HCT116 (cell line): ENCODE data around the gene OTUD3. TPM values are rescaled to one million over a fixed set of nuclear protein-coding genes. Genes with fewer than 3 reads are reported as not detected.

ENCODE experiments used
- ATAC-seq: fragments of 200-7000 bp; cut with Tn5 transposase; 2 replicates; pipeline ENCODE4 v1.9.1; 2020; ENCODE audit warnings: mild to moderate bottlenecking, moderate library complexity
- BruUV-seq: library from RNA; stranded (reverse); fragments of 400-500 nt; replicated peaks from 2 replicates; lab custom pipeline; 2021; lab: Mats Ljungman, UMichigan
- CTCF ChIA-PET: fragments of 300-600 bp; sonication (Branson Sonifier 250); formaldehyde crosslinking; loops from one replicate; lab custom pipeline; 2021; ENCODE audit warnings: antibody characterized with exemption; lab: Charles Lee
- POLR2A ChIA-PET: fragments of 300-600, 350-600 bp; sonication (Branson Sonifier 250); formaldehyde crosslinking; loops from one replicate; lab custom pipeline; 2021; ENCODE audit warnings: antibody characterized with exemption; lab: Charles Lee
- RAD21 ChIA-PET, 2 experiments: fragments of 300-600 bp; sonication (Branson Sonifier 250); formaldehyde crosslinking; loops; one replicate each; lab custom pipeline; 2023; ENCODE audit warnings: low total read pairs in 2 of 2; ENCODE audit not compliant: uncharacterized antibody in 2 of 2, unreplicated experiment in 2 of 2, low non-redundant PET in 1 of 2; lab: Charles Lee
- DNase-seq: peaks from one replicate; pipeline ENCODE4 v3.0.0-alpha.2; 2010; ENCODE audit warnings: low read depth, low spot score
- H2AFZ ChIP-seq: fragments of 200-600 bp; shearing (Covaris generic), sonication (generic); 2 replicates; pipeline ENCODE4 v1.6.1; 2017; ENCODE audit warnings: low read depth, mixed run types, mixed read lengths, antibody characterized with exemption, low read length; ENCODE audit not compliant: poor library complexity, severe bottlenecking
- H3K27ac ChIP-seq: 2 replicates; pipeline ENCODE4 v1.5.1; 2012; ENCODE audit warnings: low read depth, low read length
- H3K27me3 ChIP-seq: fragments of 200-600 bp; sonication (generic); 2 replicates; pipeline ENCODE4 v1.6.1; 2016; ENCODE audit warnings: mixed run types, low read length, mixed read lengths; ENCODE audit not compliant: insufficient read depth
- H3K36me3 ChIP-seq, 2 experiments: fragments of 200-500 bp in 1 of 2; fragments of 200-600 bp in 1 of 2; sonication (Bioruptor generic) in 1 of 2; sonication (generic) in 1 of 2; 2 replicates each; pipeline versions ENCODE4 v1.5.1 to v1.6.1; 2014 to 2016; ENCODE audit warnings: low read length in 2 of 2, inconsistent platforms in 1 of 2, mixed read lengths in 1 of 2, mixed run types in 1 of 2; ENCODE audit not compliant: insufficient read depth in 2 of 2, control insufficient read depth in 1 of 2
- H3K4me1 ChIP-seq, 2 experiments: fragments of 200-600 bp in 1 of 2; sonication (generic) in 1 of 2; 2 replicates each; pipeline versions ENCODE4 v1.5.1 to v1.6.1; 2012 to 2017; ENCODE audit warnings: low read length in 2 of 2, inconsistent platforms in 1 of 2, mild to moderate bottlenecking in 1 of 2, mixed read lengths in 1 of 2, mixed run types in 1 of 2, moderate library complexity in 1 of 2; ENCODE audit not compliant: insufficient read depth in 2 of 2, control insufficient read depth in 1 of 2
- H3K4me2 ChIP-seq: fragments of 200-600 bp; sonication (generic); 2 replicates; pipeline ENCODE4 v1.6.1; 2017; ENCODE audit warnings: mixed run types, low read length, mixed read lengths
- H3K4me3 ChIP-seq, 2 experiments: fragments of 200-600 bp in 1 of 2; sonication (generic) in 1 of 2; replicated peaks in 1 of 2; 2 replicates each; pipeline ENCODE4 v1.5.1; 2011 to 2016; ENCODE audit warnings: low read length in 2 of 2, control low read depth in 1 of 2, low read depth in 1 of 2, mild to moderate bottlenecking in 1 of 2, mixed read lengths in 1 of 2, mixed run types in 1 of 2
- H3K79me2 ChIP-seq: fragments of 200-600 bp; sonication (generic); 2 replicates; pipeline ENCODE4 v1.6.1; 2017; ENCODE audit warnings: mild to moderate bottlenecking, mixed run types, low read length, moderate library complexity, mixed read lengths; ENCODE audit not compliant: insufficient read depth
- H3K9ac ChIP-seq: fragments of 200-600 bp; sonication (generic); 2 replicates; pipeline ENCODE4 v1.6.1; 2016; ENCODE audit warnings: low read length, mixed read lengths
- H3K9me2 ChIP-seq: fragments of 200-600 bp; sonication (generic), shearing (Covaris generic); 2 replicates; pipeline ENCODE4 v1.6.1; 2017; ENCODE audit warnings: mixed run types, mild to moderate bottlenecking, moderate library complexity; ENCODE audit not compliant: insufficient read depth
- H3K9me3 ChIP-seq, 2 experiments: fragments of 200-500 bp in 1 of 2; fragments of 200-600 bp in 1 of 2; sonication (Bioruptor generic) in 1 of 2; sonication (generic) in 1 of 2; 2 replicates each; pipeline ENCODE4 v1.6.1; 2014 to 2017; ENCODE audit warnings: low read length in 2 of 2, mixed read lengths in 2 of 2, inconsistent platforms in 1 of 2, low read depth in 1 of 2, mild to moderate bottlenecking in 1 of 2, mixed run types in 1 of 2, moderate library complexity in 1 of 2; ENCODE audit not compliant: control insufficient read depth in 1 of 2, insufficient read depth in 1 of 2
- H4K20me1 ChIP-seq: fragments of 200-600 bp; sonication (generic), shearing (Covaris generic); 2 replicates; pipeline ENCODE4 v1.6.1; 2017; ENCODE audit warnings: mixed run types, mild to moderate bottlenecking, moderate library complexity; ENCODE audit not compliant: insufficient read depth
- ATF3 ChIP-seq: IDR thresholded peaks from 2 replicates; pipeline ENCODE4 v1.6.1; 2012
- CEBPB ChIP-seq: IDR thresholded peaks from 2 replicates; pipeline ENCODE4 v1.6.1; 2012; ENCODE audit warnings: low read depth
- CTCF ChIP-seq, 3 experiments: fragments of 200-600 bp in 1 of 3; sonication (generic) in 1 of 3; IDR thresholded peaks in 2 of 3; conservative IDR thresholded peaks in 1 of 3; 2 replicates each; pipeline ENCODE4 v1.5.1; 2012 to 2017; ENCODE audit warnings: low read depth in 2 of 3, low read length in 2 of 3, antibody characterized with exemption in 1 of 3, borderline replicate concordance in 1 of 3, control low read depth in 1 of 3, mild to moderate bottlenecking in 1 of 3, mixed read lengths in 1 of 3, mixed run types in 1 of 3, moderate library complexity in 1 of 3; ENCODE audit not compliant: insufficient read depth in 1 of 3
- EGR1 ChIP-seq: IDR thresholded peaks from 2 replicates; pipeline ENCODE4 v1.6.1; 2012; ENCODE audit warnings: low read depth
- ELF1 ChIP-seq: IDR thresholded peaks from 2 replicates; pipeline ENCODE4 v1.6.1; 2012; ENCODE audit warnings: low read depth, borderline replicate concordance
- EZH2phosphoT487 ChIP-seq: fragments of 200-600 bp; IDR thresholded peaks from 2 replicates; pipeline ENCODE4 v1.6.1; 2018; ENCODE audit warnings: antibody characterized with exemption, borderline replicate concordance
- FOSL1 ChIP-seq: IDR thresholded peaks from 2 replicates; pipeline ENCODE4 v1.6.1; 2012; ENCODE audit warnings: low read depth
- MAX ChIP-seq: IDR thresholded peaks from 2 replicates; pipeline ENCODE4 v1.6.1; 2012
- POLR2A ChIP-seq: IDR thresholded peaks from 2 replicates; pipeline ENCODE4 v1.7.0; 2011; ENCODE audit warnings: borderline replicate concordance; ENCODE audit not compliant: insufficient read depth, insufficient read length; ENCODE audit errors: extremely low read depth
- POLR2AphosphoS5 ChIP-seq: IDR thresholded peaks from 2 replicates; pipeline ENCODE4 v1.6.1; 2011; ENCODE audit warnings: mild to moderate bottlenecking, low read depth, low read length, moderate library complexity
- SIN3A ChIP-seq: IDR thresholded peaks from 2 replicates; pipeline ENCODE4 v1.6.1; 2012; ENCODE audit warnings: low read depth
- SRF ChIP-seq: IDR thresholded peaks from 2 replicates; pipeline ENCODE4 v1.6.1; 2012; ENCODE audit warnings: low read depth
- TCF7L2 ChIP-seq: IDR thresholded peaks from 2 replicates; pipeline ENCODE4 v1.7.0; 2011; ENCODE audit warnings: borderline replicate concordance, inconsistent platforms; ENCODE audit not compliant: insufficient read depth, insufficient read length; ENCODE audit errors: extremely low read depth
- YY1 ChIP-seq: IDR thresholded peaks from 2 replicates; pipeline ENCODE4 v1.6.1; 2011; ENCODE audit warnings: low read length, low read depth, moderate library complexity, mild to moderate bottlenecking; ENCODE audit not compliant: insufficient replicate concordance; ENCODE audit errors: extremely low read depth
- ZBTB33 ChIP-seq: IDR thresholded peaks from 2 replicates; pipeline ENCODE4 v1.6.1; 2011; ENCODE audit warnings: mild to moderate bottlenecking, low read length, moderate library complexity; ENCODE audit not compliant: insufficient replicate concordance; ENCODE audit errors: extremely low read depth
- intact Hi-C: fragments of 100-400 bp; cut with micrococcal nuclease; formaldehyde crosslinking; loops from 2 replicates; pipeline ENCODE4 v1.10.0; 2022
- total RNA-seq: library from RNA; stranded (reverse); gene quantifications from one replicate; pipeline ENCODE4 v1.2.1, GENCODE V29; 2021; ENCODE audit not compliant: unreplicated experiment

OTUD3 gene
- total RNA-seq, 1 experiment from 2014 or later: 15.0 TPM

- Histone ChIP-seq H3K36me3 (peaks cover 14 to 55% of the 10 kb centered on the region in 2 experiments), H3K27ac (no peak overlapping the region), H3K9me3 (no peaks in the 10 kb centered on the region), H3K4me3 (no peak overlapping the region), H3K9ac (no peak overlapping the region), H3K4me1 (no peaks in the 10 kb centered on the region), H4K20me1 (peaks cover 2% of the 10 kb centered on the region; the same call in 1 of the 2 replicates), H3K79me2 (peaks cover 59% of the 10 kb centered on the region), H2AFZ (no peak overlapping the region), H3K4me2 (no peak overlapping the region), H3K9me2 (no peaks in the 10 kb centered on the region), H3K27me3 (no peaks in the 10 kb centered on the region)
- no peak for TF ChIP-seq FOSL1
- peak; percentile 43 for TF ChIP-seq CEBPB
- TF ChIP-seq POLR2A: no peak
- ATAC-seq: no peak
- POLR2A ChIA-PET: no interaction called here
- no TSS peak for BruUV-seq
- intact Hi-C loops: no loop called here
- DNase-seq: no peak
- RAD21 ChIA-PET: no interaction called here
- CTCF ChIA-PET: interaction anchor here (1.8 kb wide), 1 partner anchor 12 kb away, joined by 6 read pairs; the partner anchor contains the start of gene OTUD3
Measured at GRCh38 chr1:19894218-19894617, 12.0 kb downstream of the OTUD3 start.

GRCh38 chr1:19901653-19902052, 19.5 kb downstream of the OTUD3 start:
- TF ChIP-seq MAX: no peak
- TF ChIP-seq POLR2A: no peak
- TF ChIP-seq ZBTB33: no peak
- TF ChIP-seq ELF1: no peak
- TF ChIP-seq POLR2AphosphoS5: no peak
- no peak for TF ChIP-seq EZH2phosphoT487
- TF ChIP-seq TCF7L2: no peak
- TF ChIP-seq ATF3: no peak
- no peak for TF ChIP-seq CTCF (IDR thresholded peaks at IDR 0.05 in 2 of 3, conservative IDR thresholded peaks at IDR 0.05 in 1 of 3; ENCODE audit: borderline replicate concordance in 1 of 3, insufficient read depth in 1 of 3, low read depth in 2 of 3, low read length in 2 of 3)
- TF ChIP-seq EGR1: no peak
- TF ChIP-seq YY1: no peak
- TF ChIP-seq FOSL1: no peak
- no peak for TF ChIP-seq SRF
- TF ChIP-seq SIN3A: no peak
- TF ChIP-seq, all 23 proteins: peak for 0

More at GRCh38 chr1:19901653-19902052, 19.5 kb downstream of the OTUD3 start:
- intact Hi-C loops: no loop called here
- ChIA-PET CTCF (interaction anchor here (1.0 kb wide), 1 partner anchor 73 kb away, joined by 3 read pairs; no protein-coding TSS in a partner anchor), POLR2A (no interaction called here), RAD21 (no interaction called here)
- H3K9me2 ChIP-seq: no peaks in the 10 kb centered on the region
- H2AFZ ChIP-seq: no peak overlapping the region
- H3K9me3 ChIP-seq: no peaks in the 10 kb centered on the region
- no peaks in the 10 kb centered on the region for H3K27me3 ChIP-seq
- no TSS peak for BruUV-seq
- no peak overlapping the region for H3K4me3 ChIP-seq
- ATAC-seq (no peak), DNase-seq (no peak)
- no peak overlapping the region for H3K9ac ChIP-seq
- no peak overlapping the region for H3K4me2 ChIP-seq
- no peak overlapping the region for H3K27ac ChIP-seq
- H3K36me3 ChIP-seq: peaks cover 28 to 30% of the 10 kb centered on the region in 2 experiments
- peaks cover 38% of the 10 kb centered on the region for H3K79me2 ChIP-seq
- H3K4me1 ChIP-seq: peaks cover 19 to 28% of the 10 kb centered on the region in 2 experiments
- no peaks in the 10 kb centered on the region for H4K20me1 ChIP-seq
